Hematopoietic multipotent progenitor cell (in vitro differentiated cells): ENCODE measurements around the gene ETV6. TPM values are rescaled to one million over a fixed set of nuclear protein-coding genes. Genes with fewer than 3 reads are reported as not detected.

ENCODE experiments used
- DNase-seq, 3 donors: peaks; one replicate each; pipeline ENCODE4 v3.0.0-alpha.2; 2011 to 2015; ENCODE audit warnings: low read depth in 2 of 3, low spot score in 2 of 3
- total RNA-seq: library from RNA; depleted of rRNA; stranded (reverse); fragments of >200 nt; gene quantifications from one replicate; pipeline ENCODE4 v1.2.3, GENCODE V29; 2012

The ETV6 gene
- total RNA-seq, 1 donor: 99.9 TPM

GRCh38 chr12:11838403-11838802 is 188.9 kb downstream of the ETV6 start:
- no peak for DNase-seq

- peak in 2 of 3 donors; percentile 32 to 71 for DNase-seq
Observed at GRCh38 chr12:11839091-11839641, 189.7 kb downstream of the ETV6 start.

- peak in 1 of 3 donors; percentile 24 for DNase-seq
Observed at GRCh38 chr12:11840366-11840765, 190.9 kb downstream of the ETV6 start.

GRCh38 chr12:11846488-11846887 is 197.0 kb downstream of the ETV6 start:
- no peak for DNase-seq

- no peak for DNase-seq
Observed at GRCh38 chr12:11847539-11847938, 198.1 kb downstream of the ETV6 start.

- no peak for DNase-seq
Observed at GRCh38 chr12:11849757-11850504, 200.5 kb downstream of the ETV6 start.

GRCh38 chr12:11853126-11853525 is 203.7 kb downstream of the ETV6 start:
- DNase-seq: no peak

- DNase-seq: no peak
Observed at GRCh38 chr12:11854011-11854499, 204.6 kb downstream of the ETV6 start.

- no peak for DNase-seq
Observed at GRCh38 chr12:11855983-11856374, 206.5 kb downstream of the ETV6 start.

GRCh38 chr12:11856971-11857370 is 207.5 kb downstream of the ETV6 start:
- DNase-seq: no peak

GRCh38 chr12:11859705-11860425 is 210.4 kb downstream of the ETV6 start:
- no peak for DNase-seq

GRCh38 chr12:11861155-11861863 is 211.8 kb downstream of the ETV6 start:
- no peak for DNase-seq

GRCh38 chr12:11861864-11862600 is 212.6 kb downstream of the ETV6 start:
- no peak for DNase-seq

GRCh38 chr12:11862798-11863197 is 213.3 kb downstream of the ETV6 start:
- no peak for DNase-seq

- DNase-seq: no peak
Observed at GRCh38 chr12:11863478-11863906, 214.0 kb downstream of the ETV6 start.

GRCh38 chr12:11863988-11864387 is 214.5 kb downstream of the ETV6 start:
- no peak for DNase-seq

GRCh38 chr12:11865824-11866223 is 216.3 kb downstream of the ETV6 start:
- DNase-seq: peak in 1 of 3 donors; percentile 31

- no peak for DNase-seq
Observed at GRCh38 chr12:11868027-11868426, 218.6 kb downstream of the ETV6 start.

GRCh38 chr12:11869406-11869805 is 219.9 kb downstream of the ETV6 start:
- DNase-seq: no peak

GRCh38 chr12:11870041-11870451 is 220.6 kb downstream of the ETV6 start:
- DNase-seq: no peak
